Left cardiac atrium (tissue), 4 donors: Measurements from ENCODE around the gene OAS2. TPM values are rescaled to one million over a fixed set of nuclear protein-coding genes. Genes with fewer than 3 reads are reported as not detected.
A peak's percentile ranks its signal among the peaks of the same experiment; 100 is the strongest.

Experiments
- ATAC-seq, 2 donors: fragments of 200-7000 bp; cut with Tn5 transposase; one replicate each; pipeline ENCODE4 v1.9.1; 2020; ENCODE audit warnings: mild to moderate bottlenecking in 2 of 2, moderate library complexity in 2 of 2
- DNase-seq: peaks from one replicate; pipeline ENCODE4 v3.0.0-alpha.2; 2020
- intact Hi-C, 2 donors: fragments of 100-400 bp; cut with DNase I; formaldehyde crosslinking; loops; one replicate each; pipeline versions ENCODE4 v1.14.1 to v1.15.1; 2022 to 2023
- total RNA-seq, 2 donors: library from RNA; stranded (reverse); fragmentation: NEBNext Ultra II Directional; extraction: Animal tissue kit (Norgen Biotek cat#: 25700); gene quantifications; one replicate each; pipeline ENCODE4 v1.2.1, GENCODE V29; 2021
- donor health status: DM: no; HTN: yes; CAD: no.
- donor health status: DM: no; HTN: yes; CAD: no; lungs with severe emphysema.
- donor health status: DM: yes; HTN: yes; CAD: no.
- donor health status: Dilated cardiomyopathy.

Gene OAS2
- total RNA-seq, 2 donors from 2014 or later, result 6.5 to 18.4 TPM

DNA sequence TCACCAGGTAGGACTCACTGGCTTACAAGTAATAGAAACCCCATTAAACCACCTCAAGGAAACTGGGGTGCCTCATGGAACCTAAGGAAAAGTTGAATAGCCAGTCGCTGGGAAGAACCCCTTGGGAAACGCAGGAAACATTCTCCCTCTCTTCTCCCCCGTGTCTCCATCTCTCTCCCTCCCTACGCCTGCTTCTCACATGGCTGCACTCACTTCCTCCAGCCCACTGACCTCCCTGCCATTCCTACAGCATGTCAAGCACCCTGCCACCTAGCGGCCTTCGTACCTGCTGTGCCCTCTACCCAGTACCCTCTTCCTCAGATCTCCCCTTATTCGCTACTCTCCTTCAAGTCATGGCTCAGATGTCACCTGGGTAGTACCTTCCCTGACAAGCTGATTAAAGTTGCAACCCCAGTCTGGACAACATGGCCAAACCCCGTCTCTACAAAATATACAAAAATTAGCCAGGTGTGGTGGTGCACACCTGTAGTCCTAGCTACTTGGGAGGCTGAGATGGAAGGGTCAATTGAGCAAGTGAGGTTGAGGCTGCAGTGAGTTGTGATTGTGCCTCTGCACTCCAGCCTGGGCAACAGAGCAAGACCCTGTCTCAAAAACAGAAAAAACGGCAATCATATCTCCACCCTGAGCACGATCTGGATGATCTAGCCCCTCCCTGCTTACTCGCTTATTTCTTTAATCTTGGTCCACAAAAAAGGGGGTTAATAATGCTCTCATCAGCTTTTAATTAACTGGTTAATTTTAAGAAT is 71.8 kb downstream of the OAS2 start:
- ATAC-seq (no peak), DNase-seq (no peak)
- intact Hi-C loops, result loop anchor here (2.0 to 5.0 kb wide), 5 partner anchors 47 to 125 kb away; no protein-coding TSS in a partner anchor

DNA sequence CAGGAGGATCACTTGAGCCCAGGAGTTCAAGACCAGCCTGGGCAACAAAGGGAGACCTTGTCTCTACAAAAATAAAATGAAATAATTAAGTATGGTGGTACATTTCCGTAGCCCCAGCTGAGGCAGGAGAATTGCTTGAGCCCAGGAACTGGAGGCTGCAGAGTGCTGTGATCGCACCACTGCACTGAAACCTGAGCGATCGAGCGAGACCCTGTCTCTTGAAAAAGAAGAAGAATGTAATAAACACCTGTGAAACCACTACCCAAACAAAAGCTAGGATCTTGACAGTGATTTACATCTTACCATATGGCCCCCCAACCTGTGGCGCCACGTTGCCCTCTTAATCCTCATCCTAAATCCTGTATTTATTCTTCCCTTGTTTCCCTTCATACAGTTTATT is 72.5 kb downstream of the OAS2 start:
- intact Hi-C loops, result loop anchor here in 1 of 2 donors (5.0 kb wide), 1 partner anchor 47 kb away; no protein-coding TSS in a partner anchor
- DNase-seq (no peak), ATAC-seq (no peak)

- ATAC-seq, result no peak
- intact Hi-C loops, result loop anchor here in 1 of 2 donors (5.0 kb wide), 1 partner anchor 46 kb away; no protein-coding TSS in a partner anchor
- DNase-seq, result no peak
These were observed 73.4 kb downstream of the OAS2 start for GRCh38 chr12:113051759-113052158.

DNA sequence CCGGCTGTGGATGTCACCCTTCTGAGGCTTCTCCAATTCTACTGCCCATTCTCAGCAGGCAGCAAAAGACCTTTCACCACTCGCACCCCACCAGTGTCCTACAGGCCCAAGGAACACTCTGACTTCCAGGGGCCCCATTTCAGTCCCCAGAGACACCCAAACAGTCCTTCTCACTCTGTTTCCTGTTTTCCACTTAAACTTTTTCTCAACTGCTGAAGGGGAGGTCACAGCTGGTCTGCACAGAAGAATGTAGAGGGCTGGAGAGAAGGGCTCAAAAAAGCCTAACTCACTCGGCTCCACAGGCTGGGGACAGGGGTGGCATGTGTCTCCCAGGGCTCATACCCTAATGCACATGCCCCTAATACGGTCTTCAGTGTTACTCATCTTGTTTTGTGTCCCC is 74.0 kb downstream of the OAS2 start:
- DNase-seq, result no peak
- intact Hi-C loops, result loop anchor here in 1 of 2 donors (5.0 kb wide), 1 partner anchor 45 kb away; no protein-coding TSS in a partner anchor
- ATAC-seq, result no peak

DNA sequence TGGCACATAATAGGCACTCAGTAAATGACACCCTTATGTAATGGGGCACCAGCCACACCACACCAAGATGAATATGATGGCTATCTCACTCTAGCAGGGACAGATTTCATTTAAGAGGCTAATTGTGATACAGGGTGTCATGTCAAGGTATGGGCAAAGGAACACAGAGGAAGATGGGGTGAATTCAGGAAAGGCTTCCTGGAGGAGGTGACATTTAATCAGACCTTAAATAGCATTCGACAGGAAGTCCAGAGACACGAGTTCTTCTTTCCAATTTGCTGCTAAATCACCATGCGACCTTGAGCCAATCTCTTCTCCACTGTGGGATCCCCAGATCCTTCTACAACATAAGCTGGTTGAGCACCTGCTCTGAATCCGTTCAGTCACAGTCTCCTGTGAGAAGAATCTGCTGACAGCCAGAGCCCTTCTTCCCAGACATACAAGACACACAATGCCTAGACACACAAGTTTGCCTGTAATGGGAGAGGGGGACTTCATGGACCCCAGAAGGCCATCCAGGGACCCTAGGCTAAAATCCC is 76.7 kb downstream of the OAS2 start:
- DNase-seq (no peak), ATAC-seq (no peak)
- intact Hi-C loops, result loop anchor here in 1 of 2 donors (5.0 kb wide), 1 partner anchor 42 kb away; no protein-coding TSS in a partner anchor

GRCh38 chr12:113055594-113056380 is 77.5 kb downstream of the OAS2 start:
- no peak for ATAC-seq
- intact Hi-C loops, result no loop called here
- no peak for DNase-seq

DNA sequence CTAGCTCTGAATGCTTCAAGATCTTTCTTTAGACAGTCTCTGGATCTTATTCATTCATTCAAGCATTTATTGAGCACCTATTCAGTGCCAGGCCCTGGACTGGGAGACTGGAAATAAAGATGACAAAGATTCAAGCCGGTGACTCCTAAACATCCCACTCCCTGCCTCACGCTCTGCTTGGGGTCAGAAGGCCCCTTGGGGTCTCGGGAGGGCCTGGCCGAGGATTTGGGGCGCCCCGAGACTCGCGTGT is 78.0 kb downstream of the OAS2 start:
- intact Hi-C loops, result no loop called here
- no peak for ATAC-seq
- no peak for DNase-seq

- intact Hi-C loops, result no loop called here
- DNase-seq, result no peak
- peak; percentile 70 to 78 for ATAC-seq
These were observed 78.5 kb downstream of the OAS2 start, which contains the start of gene DTX1 for GRCh38 chr12:113056631-113057488. Gene DTX1 (plus strand): TSS chr12:113056730. CDS start chr12:113058193, 1,463 bp downstream.

GRCh38 chr12:113057565-113058485 is 79.5 kb downstream of the OAS2 start:
- ATAC-seq, result peak in 1 of 2 donors; percentile 34

DNA sequence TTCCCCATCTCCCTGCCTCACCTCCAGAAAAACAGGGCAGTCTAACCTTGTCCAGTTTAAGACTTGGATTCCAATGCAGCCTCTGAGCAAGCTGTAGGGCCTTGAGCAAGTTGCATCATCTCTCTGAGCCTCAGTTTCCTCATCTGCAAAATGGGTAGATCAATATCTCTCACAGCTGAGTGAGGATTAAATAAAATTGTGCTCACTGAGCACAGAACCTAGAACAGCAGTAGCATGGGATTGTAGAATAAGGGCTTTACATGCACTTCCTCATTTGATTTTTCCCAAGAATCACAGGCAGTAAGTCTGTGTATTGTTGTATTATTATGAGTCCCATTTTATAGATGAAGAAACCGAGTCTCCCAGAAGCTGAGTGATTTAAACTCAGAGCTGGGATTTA is 80.2 kb downstream of the OAS2 start:
- DNase-seq, result no peak
- no peak for ATAC-seq
- intact Hi-C loops, result no loop called here

More at GRCh38 chr12:113057565-113058485, 79.5 kb downstream of the OAS2 start:
- DNase-seq, result no peak
- intact Hi-C loops, result no loop called here

- intact Hi-C loops, result no loop called here
- ATAC-seq, result no peak
These were observed 80.8 kb downstream of the OAS2 start for GRCh38 chr12:113059071-113059595.

GRCh38 chr12:113060336-113060960 is 82.1 kb downstream of the OAS2 start:
- DNase-seq, result no peak
- intact Hi-C loops, result no loop called here
- no peak for ATAC-seq

More at GRCh38 chr12:113059071-113059595, 80.8 kb downstream of the OAS2 start:
- DNase-seq, result no peak

DNA sequence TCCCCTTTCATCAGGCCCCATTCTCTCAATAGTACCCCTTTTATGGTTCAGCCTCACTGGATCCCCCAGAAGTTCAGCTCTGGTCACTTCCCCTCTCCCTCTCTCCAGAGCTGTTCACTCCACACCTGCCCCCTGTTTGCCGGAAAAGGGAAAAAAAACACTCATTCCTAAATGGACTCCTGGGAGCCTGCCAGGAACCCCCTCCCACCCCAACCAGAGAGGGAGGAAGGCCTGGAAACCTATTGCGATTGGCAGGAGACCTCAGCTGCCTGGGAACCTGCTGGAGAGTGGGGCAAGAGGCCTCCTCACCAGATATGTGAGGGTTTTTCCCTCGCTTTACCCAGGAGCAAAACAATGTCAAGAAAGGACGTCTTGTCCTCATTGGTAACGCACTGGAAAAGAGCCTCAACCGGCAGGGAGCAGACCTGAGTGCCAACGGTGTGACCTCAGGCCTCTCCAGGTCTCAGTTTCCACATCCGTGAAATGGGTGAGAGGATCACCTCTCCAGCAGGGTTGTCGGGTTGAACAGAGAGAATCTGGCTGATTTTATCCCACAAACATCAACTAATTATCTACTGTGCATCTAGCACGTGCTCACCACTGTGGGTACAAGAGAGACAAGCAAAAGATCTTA is 82.9 kb downstream of the OAS2 start:
- ATAC-seq, result no peak
- DNase-seq, result no peak
- intact Hi-C loops, result no loop called here
